SIG-M5 (cell line): ENCODE results near the gene GGT1.
"Not testable (repeated sequence)": the region's sequence is repeated elsewhere in the genome, so short reads cannot be mapped to it uniquely, and the experiment has no call there.

ENCODE experiments used
- DNase-seq: peaks from one replicate; lab custom pipeline; 2025; lab: John Stamatoyannopoulos, UW

Gene GGT1

DNA sequence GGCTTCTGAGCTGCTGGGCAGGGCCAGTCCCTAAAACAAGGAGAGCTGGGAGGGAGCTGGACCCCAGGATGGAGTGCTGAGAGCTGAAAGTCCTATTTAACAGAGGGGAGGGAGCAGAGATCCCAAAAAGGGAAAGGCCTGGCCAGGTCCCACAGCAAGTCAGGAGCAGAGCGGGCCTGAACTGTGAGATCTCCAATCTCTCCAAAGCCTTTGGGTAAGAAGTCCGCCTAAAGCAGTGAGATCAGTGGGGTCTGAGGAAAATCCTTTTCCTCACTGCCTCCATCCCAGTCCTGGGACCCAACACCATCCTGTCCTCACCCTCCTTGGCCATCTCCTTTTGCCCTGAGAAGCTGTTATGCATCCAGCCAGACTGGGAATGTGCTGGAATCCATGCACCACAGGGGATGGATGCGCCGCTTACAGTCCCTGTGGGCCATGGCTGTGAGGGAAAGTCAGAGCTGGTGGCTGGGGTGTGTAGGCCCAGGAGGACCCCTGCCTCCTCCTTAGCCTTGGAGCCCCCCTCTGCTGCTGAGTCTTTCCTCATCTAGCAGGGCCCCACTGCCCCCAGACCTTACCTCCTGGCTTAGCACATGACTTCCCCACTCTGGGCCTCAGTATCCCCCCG is 18.7 kb upstream of the GGT1 start:
- DNase-seq, result no peak

DNA sequence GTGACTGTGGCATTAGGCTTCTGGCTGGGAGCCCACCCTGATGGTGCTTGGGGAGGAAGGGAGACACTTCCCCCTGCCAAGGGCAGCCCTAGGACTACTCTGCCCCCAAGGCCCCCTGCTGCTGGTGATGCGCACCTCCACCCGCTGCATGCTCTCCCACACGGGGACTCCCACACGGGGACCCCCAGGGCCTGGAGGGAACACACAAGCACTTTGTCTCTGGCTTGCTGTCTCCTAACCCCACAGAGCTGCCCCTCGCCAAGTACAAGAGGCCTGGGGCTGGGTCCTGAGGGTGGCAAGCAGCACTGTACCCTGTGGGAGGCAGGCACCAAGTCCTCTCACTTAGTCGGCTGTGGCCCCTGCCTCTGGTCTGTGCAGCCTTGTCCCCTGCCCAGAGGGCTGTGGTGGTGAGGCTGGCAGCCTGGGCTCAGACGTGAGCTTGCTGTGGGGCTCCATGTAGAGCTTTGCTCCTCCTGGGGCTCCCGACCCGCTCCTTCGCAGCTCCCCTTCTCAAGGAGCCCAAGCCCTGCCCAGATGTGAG is 18.1 kb upstream of the GGT1 start:
- DNase-seq, result no peak

DNA sequence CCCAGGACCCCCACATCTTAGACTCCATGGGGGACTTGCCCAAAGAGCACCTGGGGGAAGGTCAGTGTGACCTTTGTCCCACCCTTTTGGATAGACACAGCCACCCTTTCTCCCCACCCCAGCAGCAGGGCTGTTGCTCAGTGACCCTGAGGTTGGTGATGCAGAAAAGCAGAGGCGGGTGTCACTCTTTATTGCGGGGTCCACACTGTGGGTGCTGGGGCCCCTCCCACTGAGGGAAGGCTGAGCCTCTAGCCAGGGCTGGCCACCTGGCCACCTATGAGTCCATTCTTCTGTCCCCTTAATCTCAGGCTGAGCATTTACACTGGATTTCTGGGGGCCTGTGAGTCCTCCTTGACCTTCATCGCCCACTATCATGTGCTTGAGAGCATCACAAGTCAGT is 17.5 kb upstream of the GGT1 start:
- DNase-seq, result no peak

DNA sequence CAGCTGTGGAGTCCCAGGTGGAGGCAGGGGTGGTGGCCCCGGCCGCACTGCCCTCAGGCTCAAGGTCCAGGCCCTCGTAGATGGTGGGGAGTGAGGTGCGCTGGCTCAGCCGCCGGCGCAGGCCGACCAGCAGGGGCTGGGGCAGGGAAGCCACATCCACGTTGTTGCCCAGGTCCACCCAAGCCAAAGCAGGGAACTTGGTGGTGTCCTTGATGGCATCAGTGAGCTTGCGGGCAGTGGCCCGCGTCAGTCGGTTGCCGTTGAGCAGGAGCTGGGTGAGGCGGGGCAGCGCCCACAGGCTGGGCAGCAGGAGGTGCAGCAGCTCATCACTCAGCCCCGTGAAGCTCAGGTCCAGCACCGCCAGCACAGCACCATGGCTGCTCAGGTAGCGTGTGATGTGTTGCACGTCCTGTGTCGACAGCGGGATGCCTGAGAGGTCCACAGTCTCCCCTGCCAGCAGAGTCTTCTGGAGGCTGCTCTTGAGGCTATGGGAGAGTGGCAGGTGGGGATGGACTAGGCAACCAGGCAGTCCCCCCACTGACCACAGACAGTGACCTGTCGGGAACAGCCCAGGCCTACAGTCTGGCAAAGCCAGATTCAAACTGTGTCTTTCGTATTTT is 17.0 kb upstream of the GGT1 start:
- DNase-seq, result no peak

DNA sequence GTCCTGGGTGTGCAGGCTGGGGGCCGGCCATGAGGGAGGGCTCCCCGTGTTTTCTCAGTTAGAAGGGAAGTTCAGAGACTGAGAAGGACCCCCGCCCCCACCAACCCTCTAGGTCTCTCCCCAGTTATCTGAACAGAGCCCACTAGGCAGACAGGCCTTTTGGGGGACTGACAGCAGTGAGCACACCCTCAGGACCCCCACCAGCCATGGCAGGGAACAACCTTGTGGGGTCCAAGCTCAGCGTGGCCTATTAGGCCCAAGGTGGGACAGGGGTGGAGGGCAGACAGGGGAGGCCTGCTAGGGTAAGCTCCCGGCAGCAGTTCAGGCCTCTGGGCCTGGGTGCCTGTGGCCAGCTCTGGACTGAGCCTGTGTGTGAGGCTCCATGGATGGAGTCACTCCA is 15.7 kb upstream of the GGT1 start:
- DNase-seq, result no peak

DNA sequence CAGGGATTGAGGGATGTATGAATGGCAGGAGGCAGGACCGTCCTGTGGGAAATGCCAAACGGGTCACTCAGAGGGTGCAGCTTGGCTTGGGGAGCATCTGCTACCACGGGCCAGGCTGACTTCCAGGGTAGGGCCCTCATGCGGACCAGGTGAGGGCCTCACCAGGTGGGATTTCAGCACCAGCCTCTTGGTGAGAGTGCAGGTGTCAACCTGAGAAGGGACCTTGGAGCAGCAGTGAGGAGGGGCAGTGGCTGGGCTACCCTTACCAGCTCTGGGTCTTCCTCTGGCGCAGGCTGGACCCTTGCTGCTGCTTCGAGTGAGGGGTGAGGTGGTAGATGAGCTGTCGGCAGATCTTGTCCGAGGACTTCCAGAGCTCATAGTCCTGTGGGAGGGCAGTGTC is 15.0 kb upstream of the GGT1 start:
- no peak for DNase-seq

DNA sequence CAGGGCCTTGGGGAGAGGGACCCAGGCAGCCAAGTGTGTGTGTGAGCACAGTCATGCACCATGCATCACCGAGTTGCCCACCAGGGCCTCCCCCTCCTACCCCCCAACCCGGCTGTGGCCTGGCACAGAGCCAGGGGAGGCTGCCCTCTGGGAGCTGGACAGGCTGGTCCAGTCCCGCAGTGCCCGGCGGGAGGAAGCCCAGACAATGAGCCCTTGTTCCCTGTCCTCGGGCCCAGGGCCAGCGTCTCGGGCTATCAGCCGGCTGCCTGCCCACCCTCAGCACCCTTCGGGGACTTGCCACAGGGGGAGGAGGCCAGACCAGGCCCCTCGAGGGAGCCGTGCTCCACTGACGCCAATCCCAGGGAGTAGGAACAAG is 14.6 kb upstream of the GGT1 start:
- no peak for DNase-seq

DNA sequence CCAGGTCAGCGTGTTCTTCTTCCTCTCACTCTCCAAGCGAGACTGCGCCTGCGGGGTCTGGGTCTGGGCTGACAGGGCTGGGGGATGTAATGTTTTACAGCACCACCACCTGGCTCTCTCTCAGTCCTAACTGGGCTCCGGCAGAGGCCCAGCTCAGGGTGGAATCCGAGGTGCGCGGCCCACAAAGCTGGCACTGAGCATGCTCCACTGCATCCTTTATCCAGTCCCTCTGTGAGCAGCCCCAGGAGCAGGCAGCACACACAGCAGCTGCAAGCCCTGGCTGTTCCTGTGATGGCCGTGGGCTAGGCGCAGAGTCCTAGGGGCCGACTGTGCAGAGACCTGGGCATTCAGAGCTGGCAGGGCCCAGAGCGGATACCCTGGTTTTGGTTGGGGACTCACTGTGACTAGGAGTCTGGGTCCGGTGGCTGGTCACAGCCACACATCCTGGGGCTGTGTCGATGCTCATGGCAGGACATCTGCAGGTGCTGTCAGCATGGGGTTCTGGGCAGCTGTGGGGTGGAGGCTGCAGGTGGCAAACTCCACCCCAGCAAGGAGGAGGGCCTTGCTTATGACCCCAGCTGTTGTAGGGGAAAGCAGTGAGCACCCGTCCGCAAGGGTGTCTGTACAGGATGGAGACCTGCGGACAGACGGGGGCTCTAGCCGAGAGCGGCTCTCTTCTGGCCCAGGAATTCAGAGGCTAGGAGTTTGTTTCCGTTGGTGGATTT is 14.1 kb upstream of the GGT1 start:
- DNase-seq, result no peak

DNA sequence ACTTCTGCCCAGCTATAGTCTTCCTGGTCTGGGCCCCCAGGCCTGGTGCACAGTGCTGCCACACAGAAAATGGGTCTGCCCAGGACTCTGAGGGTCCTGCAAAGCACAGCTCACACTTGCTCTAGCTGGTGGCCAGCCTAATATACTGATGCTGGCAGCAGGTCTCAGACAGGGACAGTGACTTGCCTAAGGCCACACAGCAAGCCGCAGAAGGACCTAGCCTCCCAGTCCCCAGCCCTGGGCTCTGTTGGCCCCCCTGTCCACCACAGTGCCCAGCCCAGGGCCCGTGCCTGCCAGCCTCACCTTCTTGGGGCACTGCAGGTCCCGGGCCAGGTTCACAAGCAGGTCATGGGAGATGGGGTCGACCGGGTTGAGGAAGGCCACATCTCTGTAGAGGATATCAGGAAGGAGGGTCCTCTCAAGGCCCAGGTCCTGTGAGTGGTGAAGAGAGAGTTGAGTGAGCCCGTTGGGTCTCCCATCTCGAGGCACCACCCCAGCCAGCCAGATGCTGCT is 13.4 kb upstream of the GGT1 start:
- DNase-seq, result no peak

DNA sequence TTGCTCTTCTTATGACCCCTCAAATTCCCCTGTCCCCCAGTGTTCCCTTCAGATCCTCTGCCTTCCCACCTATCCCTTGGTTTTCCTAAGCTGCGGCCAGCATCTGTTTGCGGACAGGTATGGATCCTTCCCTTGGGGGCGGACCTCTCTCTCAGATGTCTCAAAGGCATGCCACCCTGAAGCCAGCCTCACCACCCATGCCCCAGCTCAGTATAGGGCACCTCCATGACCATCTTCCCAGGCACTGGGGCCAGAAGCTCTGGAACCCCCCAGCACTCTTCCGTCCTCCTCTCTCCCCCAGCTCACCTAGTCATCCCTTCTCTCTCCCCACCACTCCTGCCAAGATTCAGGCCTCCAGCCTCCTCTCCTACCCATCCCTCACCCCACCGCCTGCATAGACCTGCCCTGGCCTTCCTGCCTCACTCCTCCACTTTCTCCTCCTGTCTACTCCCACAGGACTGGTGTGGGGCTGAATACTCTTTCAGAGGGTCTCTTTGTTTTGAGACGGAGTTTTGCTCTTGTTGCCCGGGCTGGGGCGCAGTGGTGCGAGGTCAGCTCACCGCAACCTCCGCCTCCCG is 12.3 kb upstream of the GGT1 start:
- DNase-seq, result no peak

DNA sequence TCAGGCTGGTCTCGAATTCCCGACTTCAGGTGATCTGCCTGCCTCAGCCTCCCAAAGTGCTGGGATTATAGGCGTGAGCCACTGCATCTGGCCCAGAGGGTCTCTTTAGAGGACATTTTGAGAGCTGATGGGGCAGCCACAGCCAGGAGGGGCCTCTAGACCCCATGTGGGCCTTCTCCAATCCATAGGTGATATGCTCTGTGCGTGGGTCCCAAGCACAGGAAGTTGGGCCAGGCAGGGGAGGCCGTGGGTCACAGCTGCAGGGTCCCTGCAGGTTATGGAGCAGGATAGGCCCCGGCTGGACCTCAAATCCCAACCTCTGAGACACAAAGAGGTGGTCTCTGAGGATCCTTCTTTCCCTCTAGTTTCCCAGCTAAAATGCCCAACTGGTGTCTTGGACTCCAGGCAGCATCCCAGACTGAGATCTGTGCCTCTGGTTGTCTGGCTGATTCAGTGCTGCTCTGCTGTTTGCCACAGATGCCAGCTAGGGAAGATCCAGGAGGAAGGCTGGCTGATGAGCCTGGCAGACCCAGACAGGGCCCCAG is 11.6 kb upstream of the GGT1 start:
- no peak for DNase-seq

DNA sequence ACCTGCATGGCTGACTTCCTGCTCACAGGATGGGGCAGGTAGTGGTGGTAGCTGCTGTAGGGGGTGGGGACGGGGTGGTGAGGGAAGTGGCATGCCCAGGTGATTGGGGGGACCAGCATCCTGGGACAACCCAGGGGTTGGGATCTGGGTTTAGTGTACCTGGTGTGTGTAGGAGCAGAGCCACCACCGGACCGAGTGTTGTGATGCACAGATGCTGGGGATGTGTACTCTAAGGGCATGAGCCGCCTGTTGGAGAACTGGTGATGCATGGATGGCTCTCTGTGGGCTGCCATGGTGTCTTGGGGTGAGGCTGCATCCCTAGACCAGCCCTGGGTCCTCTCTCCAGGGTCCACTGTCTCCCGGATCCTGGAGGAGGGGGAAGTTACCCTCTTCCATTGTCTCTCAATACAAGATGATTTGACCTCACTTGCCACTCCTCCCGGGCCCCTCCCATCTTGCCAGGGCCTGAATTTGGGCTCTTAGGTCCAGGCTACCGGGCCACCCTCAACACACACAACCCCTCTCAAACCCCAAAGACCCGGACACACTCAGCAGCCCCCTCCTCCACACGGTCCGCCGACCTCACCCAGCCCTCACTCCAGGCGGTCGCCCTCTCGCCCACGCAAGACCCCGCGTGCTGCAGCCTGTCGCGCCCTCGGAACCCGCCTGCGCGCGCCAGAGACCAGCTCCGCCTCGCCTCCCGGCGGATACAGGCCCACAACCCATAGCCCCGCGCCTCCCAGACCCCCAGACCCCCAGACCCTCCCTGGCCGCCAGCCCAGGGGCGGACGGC is 10.7 kb upstream of the GGT1 start:
- DNase-seq, result no peak

DNA sequence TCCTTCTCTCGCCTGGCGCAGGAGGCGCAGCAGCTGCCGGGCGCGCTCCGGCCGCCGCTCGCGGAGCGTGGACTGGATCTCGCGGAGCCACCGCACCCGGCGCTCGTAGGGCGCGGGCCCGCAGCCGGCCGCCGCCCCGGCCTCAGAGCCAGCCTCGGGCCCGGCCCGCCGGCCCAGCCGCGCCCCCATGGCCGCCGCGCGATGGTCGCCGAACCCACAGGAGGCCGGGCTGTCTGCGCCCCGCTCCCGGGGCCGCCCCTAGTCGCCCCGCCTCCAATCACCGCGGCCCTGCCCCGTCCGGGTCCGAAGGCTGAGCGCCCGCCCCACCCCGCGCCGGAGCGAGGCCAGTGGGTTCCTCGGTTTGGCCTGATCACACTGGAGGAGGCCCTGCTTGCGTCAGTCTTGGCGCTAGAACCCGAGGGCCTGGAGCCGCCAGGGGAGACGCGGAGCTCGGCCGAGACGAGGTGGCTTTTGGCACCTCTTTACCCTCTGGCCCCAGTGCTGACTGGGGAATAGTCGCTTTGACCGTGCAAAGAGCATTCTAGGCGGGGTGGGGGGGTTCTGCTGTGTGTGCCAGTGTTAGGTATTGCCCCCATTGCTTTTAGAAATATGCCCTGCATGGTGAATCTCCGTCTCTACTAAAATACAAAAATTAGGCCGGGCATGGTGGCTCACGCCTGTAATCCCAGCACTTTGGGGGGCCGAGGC is 10.0 kb upstream of the GGT1 start, which contains the start of gene LRRC75B:
Gene LRRC75B (minus strand): TSS at position 223 of the 708 bp plus-strand sequence. CDS start 34 bp downstream, at position 189.
- DNase-seq, result no peak

DNA sequence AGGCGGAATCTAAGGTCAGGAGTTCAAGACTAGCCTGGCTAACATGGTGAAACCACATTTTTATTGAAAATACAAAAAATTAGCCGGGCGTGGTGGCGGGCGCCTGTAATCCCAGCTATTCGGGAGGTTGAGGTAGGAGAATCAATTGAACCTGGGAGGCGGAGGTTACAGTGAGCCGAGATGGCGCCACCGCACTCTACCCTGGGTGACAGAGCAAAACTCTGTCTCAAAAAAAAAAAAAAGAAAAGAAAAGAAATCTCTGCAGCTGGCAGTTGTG is 9.5 kb upstream of the GGT1 start:
- not testable (repeated sequence) for DNase-seq

DNA sequence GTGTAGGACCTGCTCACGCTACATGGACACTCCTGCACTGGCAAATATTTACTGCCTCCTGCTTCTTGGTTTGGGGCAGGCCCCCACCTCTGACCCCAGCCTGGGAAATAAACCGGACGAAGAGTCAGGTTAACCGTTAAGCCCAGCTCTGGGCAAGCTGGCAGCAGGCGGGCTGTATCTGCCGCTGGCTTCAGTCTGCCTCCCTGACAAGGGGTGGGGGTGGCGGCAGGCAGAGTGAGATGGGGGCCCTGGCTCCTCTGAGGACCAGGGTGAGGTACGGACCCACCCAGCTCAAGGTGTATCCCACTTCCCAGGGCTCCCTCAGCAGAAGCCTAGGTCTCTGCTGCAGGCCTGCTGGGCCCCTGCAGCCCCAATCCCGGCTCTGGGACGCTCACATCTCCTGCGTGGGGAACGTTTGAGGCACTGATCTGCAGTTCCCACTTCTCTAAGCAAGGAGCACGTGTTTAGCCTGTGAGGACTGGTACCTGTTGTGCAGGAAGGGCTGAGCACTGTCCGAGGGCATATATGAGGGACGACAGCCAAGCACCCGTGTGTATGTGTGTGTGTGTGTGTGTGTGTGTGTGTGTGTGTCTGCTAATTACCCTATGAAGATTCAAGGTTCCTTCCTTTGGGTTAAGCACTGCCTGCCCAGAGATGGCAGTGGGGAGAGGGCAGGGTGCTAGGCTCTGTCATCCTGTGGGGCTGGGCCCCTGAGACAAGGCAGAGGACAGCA is 9.0 kb upstream of the GGT1 start:
- no peak for DNase-seq

DNA sequence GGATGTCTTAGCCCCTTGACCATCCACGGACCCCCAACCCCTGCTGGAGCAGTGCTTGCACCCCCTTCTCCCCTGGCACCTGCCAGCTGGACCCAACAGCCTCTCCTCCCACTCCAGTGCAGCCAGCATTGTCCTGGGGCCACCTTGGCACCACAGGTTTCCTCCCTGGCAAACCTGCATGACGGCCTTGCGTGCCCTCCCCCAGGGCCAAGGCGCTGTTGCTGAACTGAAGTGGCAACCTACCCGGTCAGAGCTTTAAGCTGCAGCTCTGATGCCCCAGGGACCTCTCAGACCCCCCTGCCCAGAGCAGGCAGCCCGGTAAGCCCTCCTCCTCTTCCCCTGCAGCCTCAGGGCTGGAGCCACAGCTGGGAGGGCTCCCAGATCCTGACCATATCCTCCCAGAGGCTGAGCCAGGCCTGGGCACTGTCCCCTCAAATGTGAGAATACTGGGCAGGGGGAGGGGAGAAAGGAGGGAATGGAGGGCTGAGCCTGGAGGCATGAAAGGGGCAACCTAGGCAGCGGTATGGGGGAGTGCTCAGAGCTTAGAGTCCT is 8.3 kb upstream of the GGT1 start:
- no peak for DNase-seq

DNA sequence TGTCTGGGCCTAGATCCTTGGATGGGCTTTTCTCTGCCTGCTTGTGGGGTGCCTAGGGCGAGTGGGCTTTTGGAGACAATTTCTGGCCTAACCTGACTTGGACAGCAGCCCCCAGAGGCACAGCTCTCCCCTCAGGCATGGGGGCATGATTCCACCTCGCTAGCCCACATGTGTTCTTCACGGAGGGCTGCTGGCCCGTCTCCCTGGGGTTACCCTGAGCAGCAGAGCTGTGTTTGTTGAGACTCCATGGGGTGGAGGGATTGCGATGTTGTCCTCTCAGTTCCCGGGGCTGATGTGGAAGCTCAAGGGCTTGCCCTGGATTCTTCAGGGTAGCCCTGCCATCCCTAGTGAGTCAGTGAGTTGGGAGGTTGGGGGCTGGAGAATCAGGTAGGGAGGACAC is 7.8 kb upstream of the GGT1 start:
- DNase-seq, result no peak

DNA sequence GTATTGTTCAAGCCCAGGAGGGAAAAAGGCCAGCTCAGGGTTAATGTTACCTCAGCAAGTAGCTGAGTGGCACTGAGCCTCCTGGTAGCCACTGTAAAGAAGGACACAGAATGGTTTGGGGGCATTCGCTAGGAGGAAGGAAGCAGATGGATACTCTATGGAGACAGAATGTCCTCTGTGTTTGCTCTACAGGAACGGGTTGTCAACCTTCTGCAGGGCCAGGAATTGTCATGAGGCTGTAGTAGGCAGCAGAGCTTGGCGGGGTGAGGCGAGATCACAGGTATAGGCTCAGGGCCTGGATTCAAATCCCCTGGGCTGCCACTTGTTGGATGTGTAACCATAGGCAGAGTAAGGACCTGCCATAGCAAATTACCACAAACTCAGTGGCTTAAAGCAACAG is 7.1 kb upstream of the GGT1 start:
- DNase-seq, result no peak

DNA sequence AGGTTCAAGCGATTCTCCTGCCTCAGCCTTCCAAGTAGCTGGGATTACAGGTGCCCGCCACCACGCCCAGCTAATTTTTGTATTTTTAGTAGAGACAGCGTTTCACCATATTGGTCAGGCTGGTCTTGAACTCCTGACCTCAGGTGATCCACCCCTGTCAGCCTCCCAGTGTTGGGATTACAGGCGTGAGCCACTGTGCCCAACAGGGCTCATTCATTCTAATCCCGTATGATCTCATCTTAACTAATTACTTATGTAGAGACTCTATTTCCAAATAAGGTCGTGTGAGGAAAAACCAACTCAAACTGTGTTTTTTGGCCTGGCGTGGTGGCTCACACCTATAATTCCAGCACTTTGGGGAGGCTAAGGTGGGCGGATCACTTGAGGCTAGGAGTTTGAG is 5.9 kb upstream of the GGT1 start:
- not testable (repeated sequence) for DNase-seq

DNA sequence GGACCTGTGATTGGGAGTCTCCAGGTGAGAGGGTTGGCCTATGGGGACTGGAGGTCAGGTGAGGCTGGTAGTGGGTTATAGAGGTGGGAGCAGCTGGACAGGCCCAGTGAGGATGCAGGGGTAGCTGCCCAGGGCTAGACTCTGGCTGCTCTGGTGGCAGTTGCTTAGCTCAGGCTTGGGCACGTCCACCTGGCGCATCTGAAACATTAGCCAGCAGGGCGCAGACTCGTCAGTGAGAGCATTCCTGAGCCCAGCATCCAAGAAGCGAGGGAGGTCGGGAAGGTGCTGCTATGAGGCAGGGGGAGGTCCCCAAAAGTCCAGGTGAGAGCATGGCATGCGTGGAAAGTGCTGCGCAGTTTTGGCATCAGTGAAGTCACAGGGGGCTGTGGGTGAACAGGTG is 3.5 kb upstream of the GGT1 start:
- DNase-seq, result no peak
